SW 1271 (cell line): ENCODE results near the gene ZNF583.
A peak's percentile ranks its signal among the peaks of the same experiment; 100 is the strongest.

Source experiments
- DNase-seq, 2 experiments: peaks; one replicate each; lab custom pipeline; 2025; lab: John Stamatoyannopoulos, UW

The ZNF583 gene

GRCh38 chr19:56403764-56404704 lies at the start of gene ZNF583:
TSS of gene ZNF583 (plus strand) at chr19:56404332. CDS start at chr19:56407115, 2,783 bp downstream.
- DNase-seq: peak; percentile 43 to 76

DNA sequence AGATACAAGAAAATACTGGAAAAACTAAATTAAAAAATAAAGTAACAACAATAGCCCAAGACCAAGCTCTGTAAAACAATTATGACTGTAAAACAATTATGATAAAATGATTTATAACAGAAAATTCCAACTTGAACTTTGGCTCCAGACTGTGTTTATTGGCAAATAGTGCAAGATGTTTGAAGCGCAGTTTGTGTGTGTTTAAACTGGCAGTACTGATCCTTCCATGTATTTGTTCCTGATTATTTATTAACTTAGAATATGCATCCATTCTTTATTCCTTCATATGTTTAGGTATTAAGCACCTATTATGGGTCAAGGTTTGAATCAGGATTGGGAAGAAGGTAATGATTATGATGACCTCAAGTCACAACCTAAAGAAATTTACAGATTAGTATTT lies 48.6 kb upstream of the ZNF583 start:
- no peak for DNase-seq

DNA sequence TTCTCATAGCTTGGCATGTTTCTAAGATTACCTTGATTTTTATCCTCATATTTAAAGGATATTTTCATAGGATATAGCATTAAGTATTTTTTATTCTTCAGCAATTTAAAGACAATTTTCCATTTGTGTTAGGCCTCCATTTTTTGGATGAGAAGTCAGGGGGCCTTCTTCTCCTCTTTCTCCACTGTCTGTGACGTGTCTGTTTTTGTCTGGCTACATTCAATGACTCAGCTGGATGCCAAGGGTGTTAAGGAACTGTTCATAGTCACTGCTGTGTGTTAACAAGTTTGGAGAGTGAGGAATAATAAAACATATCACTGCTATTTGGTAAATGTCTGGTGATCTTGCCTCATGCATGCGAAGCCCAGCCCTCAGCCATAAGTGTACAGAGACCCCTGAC lies 47.2 kb upstream of the ZNF583 start:
- DNase-seq: no peak

- no peak for DNase-seq
These were observed 43.3 kb upstream of the ZNF583 start for GRCh38 chr19:56360841-56361240.

DNA sequence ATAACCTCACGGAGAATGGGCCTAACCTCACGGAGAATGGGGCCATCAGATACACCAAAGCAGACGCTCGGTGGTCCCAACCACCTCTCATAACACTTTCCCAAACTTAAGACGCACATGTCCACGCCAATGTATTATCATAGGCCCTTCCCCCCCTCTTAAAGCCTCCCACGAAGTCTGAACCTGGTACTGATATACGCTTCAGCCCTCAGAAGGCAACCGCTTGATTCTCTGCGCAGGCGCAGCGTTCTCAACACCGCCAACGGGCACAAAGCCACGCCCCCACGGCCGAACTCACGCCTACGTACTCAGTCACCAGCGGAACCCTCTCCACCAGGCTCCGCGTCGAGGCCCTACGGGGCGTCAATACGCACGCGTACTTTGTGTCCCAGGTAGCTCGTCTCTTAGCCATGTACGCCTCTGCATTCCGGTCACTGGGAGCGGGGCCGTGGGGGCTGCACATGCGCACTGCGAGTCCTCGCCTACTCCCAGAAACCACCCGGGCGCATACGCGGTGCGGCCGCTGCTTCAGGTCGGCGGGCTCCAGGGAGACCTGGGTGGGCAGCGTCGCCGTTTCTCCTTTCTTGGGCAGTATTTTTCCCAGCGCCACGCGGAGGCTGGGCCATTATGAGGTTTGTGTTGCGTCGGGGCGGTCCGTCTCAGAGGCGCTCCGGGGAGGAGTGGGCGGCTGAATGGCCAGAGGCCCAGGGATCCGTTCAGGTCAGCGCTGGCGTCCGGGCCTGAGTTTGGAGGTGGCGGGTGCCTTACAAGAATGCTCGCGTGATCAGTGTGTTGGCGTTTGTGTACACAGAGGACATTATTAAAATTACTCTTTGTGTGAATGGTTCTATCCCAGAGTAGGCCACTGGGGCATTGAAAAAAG lies 36.1 kb upstream of the ZNF583 start:
- peak; percentile 35 to 81 for DNase-seq

- no peak for DNase-seq
These were observed 34.1 kb upstream of the ZNF583 start for GRCh38 chr19:56369886-56370676.

- DNase-seq: no peak
These were observed 31.9 kb upstream of the ZNF583 start for GRCh38 chr19:56372281-56372680.

- no peak for DNase-seq
These were observed 26.8 kb upstream of the ZNF583 start for GRCh38 chr19:56377105-56377924.

DNA sequence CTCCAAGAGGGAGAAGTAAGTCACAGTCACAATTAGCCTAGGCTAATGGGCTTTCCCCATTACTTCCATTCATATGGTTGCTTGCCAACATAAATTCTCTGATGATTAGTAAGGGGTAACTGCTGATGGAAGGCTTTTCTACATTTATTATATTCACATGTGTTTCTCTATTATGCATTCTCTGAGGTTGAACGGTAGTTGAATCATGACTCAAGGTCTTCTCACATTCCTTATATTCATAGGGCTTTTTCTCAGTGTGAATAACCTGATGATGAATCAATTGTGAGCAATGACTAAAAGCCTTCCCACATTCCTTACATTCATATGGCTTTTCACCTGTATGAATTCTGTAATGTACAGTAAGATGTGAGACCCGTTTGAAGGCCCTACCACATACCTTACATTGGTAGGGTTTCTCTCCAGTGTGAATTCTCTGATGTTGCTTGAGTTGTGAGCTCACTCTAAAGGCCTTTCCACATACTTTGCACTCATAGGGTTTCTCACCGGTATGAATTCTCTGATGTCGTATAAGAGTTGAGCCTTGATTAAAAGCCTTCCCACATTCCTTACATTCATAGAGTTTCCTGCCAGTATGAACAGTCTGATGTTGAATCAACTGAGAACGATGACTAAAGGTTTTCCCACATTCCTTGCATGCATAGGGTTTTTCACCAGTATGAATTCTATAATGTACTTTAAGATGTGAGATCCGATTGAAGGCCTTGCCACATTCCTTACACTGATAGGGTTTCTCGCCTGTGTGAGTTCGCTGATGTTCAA lies 20.1 kb upstream of the ZNF583 start:
- no peak for DNase-seq

- no peak for DNase-seq
These were observed 10.8 kb upstream of the ZNF583 start, which contains the start of gene ZNF582 for GRCh38 chr19:56393119-56394012. TSS of gene ZNF582 (minus strand) at chr19:56393534. CDS start at chr19:56391752, 1,782 bp downstream.

- DNase-seq: no peak
These were observed 5.3 kb upstream of the ZNF583 start for GRCh38 chr19:56398809-56399208.

DNA sequence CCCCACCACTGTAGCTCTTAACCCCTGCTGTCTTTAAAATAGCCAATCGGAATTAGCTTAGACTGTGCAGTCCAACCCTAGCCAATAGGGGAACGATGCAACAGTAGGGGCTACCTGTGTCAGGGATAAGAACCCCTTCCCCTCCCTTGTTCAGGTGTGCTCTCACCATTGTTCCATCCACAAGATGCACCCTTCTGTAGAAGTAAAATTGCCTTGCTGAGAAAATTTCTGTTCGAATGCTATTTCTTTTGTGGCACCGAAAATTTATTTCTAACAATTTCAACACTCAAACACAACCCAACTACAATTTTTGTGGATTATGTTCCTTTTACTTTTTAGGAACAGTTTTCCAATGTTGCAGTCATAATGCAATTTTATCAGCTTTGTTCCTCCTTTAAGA lies 3.6 kb upstream of the ZNF583 start:
- no peak for DNase-seq

DNA sequence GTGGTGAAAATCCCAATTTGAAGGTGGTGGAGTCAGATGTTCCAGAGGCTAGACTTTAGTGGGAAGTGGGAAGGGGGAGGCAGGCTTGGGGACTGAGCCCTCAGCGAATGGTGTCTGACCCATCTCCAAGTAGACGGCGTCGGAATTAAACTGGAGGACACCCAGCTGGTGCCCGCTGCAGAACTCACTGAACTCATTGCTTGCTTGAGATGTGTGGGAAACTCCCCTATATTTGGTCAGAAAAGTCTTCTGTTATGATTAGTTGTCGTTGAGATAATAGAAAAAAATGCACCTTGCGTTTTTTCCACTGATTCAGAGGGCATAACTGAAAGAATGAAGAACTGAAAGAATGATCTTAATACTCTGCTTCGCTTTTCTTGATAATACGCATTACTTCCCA lies 871 bp upstream of the ZNF583 start:
- DNase-seq: no peak

- DNase-seq: no peak
These were observed 549 bp downstream of the ZNF583 start for GRCh38 chr19:56404705-56405056.

GRCh38 chr19:56405062-56405461 lies 930 bp downstream of the ZNF583 start:
- DNase-seq: no peak

GRCh38 chr19:56423276-56423984 lies 19.3 kb downstream of the ZNF583 start:
- no peak for DNase-seq

- no peak for DNase-seq
These were observed 19.8 kb downstream of the ZNF583 start for GRCh38 chr19:56423985-56424353.

- no peak for DNase-seq
These were observed 37.2 kb downstream of the ZNF583 start for GRCh38 chr19:56441206-56441792.
